AG04449 (cell line): ENCODE data around the gene CAPNS1.
"Not testable (repeated sequence)": the region's sequence is repeated elsewhere in the genome, so short reads cannot be mapped to it uniquely, and the experiment has no call there.

Experiments
- CTCF ChIA-PET: fragments of 350-600 bp; formaldehyde crosslinking; extraction: SDS; loops from one replicate; lab custom pipeline; 2021; ENCODE audit warnings: antibody characterized with exemption; lab: Yijun Ruan, JAX
- POLR2A ChIA-PET: fragments of 400-600, 350-600 bp; formaldehyde crosslinking; extraction: SDS; loops from one replicate; lab custom pipeline; 2020; ENCODE audit warnings: antibody characterized with exemption, inconsistent platforms; lab: Yijun Ruan, JAX
- DNase-seq: peaks from one replicate; pipeline ENCODE4 v3.0.0-alpha.2; 2010; ENCODE audit warnings: low read depth, low spot score
- H3K4me3 ChIP-seq: 2 replicates; pipeline ENCODE4 v1.5.1; 2011; ENCODE audit warnings: low read depth, mild to moderate bottlenecking, control low read depth, low read length
- TF ChIP-seq, protein P1 (sequence below): IDR thresholded peaks from one replicate; pipeline ENCODE4 v1.5.1; 2011; ENCODE audit warnings: mild to moderate bottlenecking, moderate library complexity, low read length, control low read depth, inconsistent platforms; ENCODE audit not compliant: insufficient read depth; ENCODE audit errors: missing control alignments

Gene CAPNS1

DNA sequence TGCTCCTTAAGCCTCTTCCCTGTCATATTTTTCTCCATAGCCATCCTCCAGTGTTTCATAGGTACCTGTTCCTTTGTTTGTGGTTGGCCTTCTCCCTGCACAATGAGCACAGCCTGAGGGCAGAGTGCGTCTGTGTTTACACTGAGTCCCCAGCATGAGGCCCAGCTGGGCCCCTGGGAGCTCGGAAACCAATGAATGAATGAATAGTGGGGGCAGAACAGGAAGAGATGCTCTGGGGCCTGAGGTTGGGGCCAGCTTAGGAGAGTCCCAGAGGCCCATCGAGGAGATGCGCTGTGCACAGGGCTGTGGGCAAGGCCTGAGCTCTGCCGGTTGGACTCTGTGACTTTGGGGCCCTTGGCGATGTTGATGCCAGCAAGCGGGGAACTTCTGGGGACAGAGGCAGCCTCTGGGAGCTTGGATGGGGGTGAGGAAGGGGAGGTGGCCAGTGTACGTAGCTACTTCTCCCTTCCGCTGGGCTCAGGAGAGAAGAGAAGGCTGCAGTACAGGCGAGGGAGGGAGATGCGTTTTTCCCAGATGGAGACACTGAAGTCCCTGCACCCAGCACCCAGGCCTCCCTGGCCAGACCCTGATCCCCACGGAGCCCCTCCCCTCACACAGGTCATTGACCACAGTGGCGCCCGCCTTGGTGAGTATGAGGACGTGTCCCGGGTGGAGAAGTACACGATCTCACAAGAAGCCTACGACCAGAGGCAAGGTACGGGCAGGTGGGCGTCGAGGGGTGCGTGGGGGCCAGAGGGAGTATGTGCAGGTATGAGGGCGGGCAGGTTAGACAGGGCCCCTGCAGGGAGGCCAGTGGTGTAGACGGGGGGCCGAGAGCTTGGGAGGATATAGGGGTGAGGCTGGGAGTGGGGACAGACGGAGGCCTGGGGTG is 19.5 kb upstream of the CAPNS1 start:
- POLR2A ChIA-PET, result no interaction called here
- CTCF ChIA-PET, result interaction anchor here (0.6 to 1.4 kb wide), 3 partner anchors 8 to 110 kb away, joined by 3 read pairs; partner anchors contain the start of gene COX7A1
- no peak for DNase-seq
- no peak overlapping the region for H3K4me3 ChIP-seq
- TF ChIP-seq, protein P1, sequence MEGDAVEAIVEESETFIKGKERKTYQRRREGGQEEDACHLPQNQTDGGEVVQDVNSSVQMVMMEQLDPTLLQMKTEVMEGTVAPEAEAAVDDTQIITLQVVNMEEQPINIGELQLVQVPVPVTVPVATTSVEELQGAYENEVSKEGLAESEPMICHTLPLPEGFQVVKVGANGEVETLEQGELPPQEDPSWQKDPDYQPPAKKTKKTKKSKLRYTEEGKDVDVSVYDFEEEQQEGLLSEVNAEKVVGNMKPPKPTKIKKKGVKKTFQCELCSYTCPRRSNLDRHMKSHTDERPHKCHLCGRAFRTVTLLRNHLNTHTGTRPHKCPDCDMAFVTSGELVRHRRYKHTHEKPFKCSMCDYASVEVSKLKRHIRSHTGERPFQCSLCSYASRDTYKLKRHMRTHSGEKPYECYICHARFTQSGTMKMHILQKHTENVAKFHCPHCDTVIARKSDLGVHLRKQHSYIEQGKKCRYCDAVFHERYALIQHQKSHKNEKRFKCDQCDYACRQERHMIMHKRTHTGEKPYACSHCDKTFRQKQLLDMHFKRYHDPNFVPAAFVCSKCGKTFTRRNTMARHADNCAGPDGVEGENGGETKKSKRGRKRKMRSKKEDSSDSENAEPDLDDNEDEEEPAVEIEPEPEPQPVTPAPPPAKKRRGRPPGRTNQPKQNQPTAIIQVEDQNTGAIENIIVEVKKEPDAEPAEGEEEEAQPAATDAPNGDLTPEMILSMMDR, result no peak

DNA sequence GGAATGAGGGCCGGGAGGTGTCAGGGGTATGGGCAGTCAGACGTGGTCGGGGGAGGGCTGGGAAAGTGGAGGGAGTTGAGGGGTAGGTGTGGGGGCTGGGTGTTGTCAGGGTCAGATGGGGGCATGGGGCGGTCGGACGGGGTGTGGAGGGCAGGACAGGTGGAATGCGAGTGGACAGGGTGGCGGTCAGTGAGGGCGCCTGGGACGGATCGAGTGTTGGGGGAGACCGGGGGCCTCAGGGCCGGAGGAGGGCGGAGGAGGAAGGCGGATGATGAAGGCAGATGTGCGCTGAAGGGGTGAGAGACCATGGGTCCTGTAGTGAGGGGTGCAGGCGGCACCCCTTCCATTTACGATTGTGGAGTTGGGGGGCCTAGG is 18.9 kb upstream of the CAPNS1 start:
- ChIA-PET POLR2A (no interaction called here), CTCF (interaction anchor here (1.4 kb wide), 1 partner anchor 32 kb away, joined by 3 read pairs; the partner anchor contains the start of gene COX7A1)
- TF ChIP-seq, protein P1, result no peak
- no peak overlapping the region for H3K4me3 ChIP-seq
- DNase-seq, result no peak

DNA sequence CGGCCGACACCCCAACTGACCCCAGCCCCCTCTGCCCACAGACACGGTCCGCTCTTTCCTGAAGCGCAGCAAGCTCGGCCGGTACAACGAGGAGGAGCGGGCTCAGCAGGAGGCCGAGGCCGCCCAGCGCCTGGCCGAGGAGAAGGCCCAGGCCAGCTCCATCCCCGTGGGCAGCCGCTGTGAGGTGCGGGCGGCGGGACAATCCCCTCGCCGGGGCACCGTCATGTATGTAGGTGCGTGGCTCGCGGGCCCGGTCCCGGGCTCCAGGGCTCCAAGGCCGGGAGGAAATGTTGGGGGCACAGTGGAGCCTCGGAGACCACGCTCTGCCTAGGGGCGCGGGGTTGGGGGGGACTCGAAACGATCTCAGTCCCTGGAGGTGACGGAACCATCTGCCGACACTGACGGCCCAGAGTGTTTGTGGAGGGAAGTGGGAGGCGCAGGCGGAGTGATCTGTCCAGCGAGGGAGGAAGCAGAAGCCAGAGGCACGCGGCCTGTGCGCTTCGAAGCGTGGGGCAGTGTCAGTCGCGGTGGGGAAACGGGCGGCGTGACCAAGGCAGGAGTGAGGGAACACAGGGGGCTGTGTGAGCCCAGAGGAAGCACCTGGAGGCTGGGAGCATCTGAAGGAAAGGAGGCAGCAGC is 18.3 kb upstream of the CAPNS1 start:
- POLR2A ChIA-PET, result no interaction called here

DNA sequence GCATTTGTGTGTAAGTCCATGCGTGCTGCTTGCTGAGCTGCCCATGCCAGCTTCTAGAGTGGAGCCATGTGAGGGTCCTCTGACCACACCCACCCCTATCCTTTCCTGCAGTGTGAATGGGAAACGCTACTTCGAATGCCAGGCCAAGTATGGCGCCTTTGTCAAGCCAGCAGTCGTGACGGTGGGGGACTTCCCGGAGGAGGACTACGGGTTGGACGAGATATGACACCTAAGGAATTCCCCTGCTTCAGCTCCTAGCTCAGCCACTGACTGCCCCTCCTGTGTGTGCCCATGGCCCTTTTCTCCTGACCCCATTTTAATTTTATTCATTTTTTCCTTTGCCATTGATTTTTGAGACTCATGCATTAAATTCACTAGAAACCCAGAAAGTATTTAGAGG is 14.3 kb upstream of the CAPNS1 start:
- DNase-seq, result no peak
- CTCF ChIA-PET, result interaction anchor here (1.1 to 6.3 kb wide), 3 partner anchors 9 to 64 kb away, joined by 3 to 152 read pairs (median 7); no protein-coding TSS in a partner anchor
- TF ChIP-seq, protein P1, result no peak
- H3K4me3 ChIP-seq, result no peak overlapping the region
- POLR2A ChIA-PET, result no interaction called here

More for the DNA sequence above, 18.3 kb upstream of the CAPNS1 start:
- H3K4me3 ChIP-seq, result no peak overlapping the region
- DNase-seq, result no peak
- CTCF ChIA-PET, result no interaction called here
- TF ChIP-seq, protein P1, result no peak

DNA sequence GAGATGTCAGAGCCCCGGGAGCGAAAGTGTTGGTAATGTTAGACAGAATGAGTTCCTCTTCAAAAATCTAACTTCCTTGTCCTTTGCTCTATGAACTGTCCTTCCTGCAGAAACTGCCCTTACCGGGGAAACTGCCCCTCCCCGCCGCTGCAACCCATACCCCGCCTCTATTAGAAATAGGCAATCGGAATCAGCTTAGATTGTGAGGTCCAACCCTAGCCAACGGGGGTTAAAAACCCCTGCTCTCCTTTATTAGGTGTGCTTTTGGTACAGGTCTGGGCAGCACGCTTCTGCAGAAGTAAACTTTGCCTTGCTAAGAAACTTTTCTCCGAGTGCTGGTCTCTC is 11.5 kb upstream of the CAPNS1 start:
- peak overlapping the region; percentile 57 for H3K4me3 ChIP-seq
- DNase-seq, result no peak
- CTCF ChIA-PET, result interaction anchor here (0.6 to 6.3 kb wide), 15 partner anchors 9 to 87 kb away, joined by 3 to 152 read pairs (median 4); partner anchors contain the start of genes CAPNS1, POLR2I and TBCB
- TF ChIP-seq, protein P1, result no peak
- POLR2A ChIA-PET, result interaction anchor here (0.5 to 3.1 kb wide), 9 partner anchors 9 to 834 kb away, joined by 3 to 19 read pairs (median 4); partner anchors contain the start of genes CAPNS1, POLR2I, ZNF146 and ZNF565

DNA sequence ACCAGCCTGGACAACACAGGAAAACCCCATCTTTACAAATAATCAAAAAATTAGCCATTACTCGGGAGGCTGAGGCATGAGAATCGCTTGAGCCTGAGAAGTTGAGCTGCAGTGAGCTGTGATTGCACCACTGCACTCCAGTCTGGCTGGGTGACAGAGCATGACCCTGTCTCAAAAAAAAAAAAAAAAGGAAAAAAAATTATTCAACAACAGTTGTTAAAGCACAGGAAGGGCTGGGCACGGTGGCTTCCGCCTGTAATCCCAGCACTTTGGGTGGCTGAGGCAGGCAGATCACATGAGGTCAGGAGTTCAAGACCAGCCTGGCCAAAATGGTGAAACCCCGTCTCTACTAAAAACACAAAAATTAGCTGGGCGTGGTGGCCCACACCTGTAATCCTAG is 8.6 kb upstream of the CAPNS1 start:
- CTCF ChIA-PET, result interaction anchor here (1.6 kb wide), 1 partner anchor 36 kb away, joined by 5 read pairs; no protein-coding TSS in a partner anchor
- DNase-seq, POLR2A ChIA-PET, H3K4me3 ChIP-seq: not testable (repeated sequence)

DNA sequence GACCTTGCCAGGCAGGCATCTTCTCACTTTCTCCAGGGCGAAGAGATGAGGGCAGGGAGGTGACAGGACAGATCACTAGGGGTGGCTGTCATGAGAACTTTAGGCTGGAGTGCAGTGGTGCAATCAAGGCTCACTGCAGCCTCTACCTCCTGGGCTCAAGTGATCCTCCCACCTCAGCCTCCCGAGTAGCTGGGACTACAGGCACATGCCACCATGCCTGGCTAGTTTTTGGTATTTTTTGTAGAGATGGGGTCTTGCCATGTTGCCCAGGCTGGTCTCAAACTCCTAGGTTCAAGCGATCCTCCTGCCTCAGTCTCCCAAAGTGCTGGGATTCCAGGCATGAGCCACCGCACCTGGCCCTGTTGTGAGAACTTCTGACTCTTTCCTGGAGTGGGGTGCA is 5.0 kb upstream of the CAPNS1 start:
- DNase-seq, H3K4me3 ChIP-seq, POLR2A ChIA-PET: not testable (repeated sequence)
- CTCF ChIA-PET, result interaction anchor here (0.9 to 4.2 kb wide), 3 partner anchors 7 to 78 kb away, joined by 3 to 26 read pairs (median 3); no protein-coding TSS in a partner anchor
